Esophagus muscularis mucosa (tissue), 4 donors: ENCODE results near the gene ARHGAP11B.
A peak's percentile ranks its signal among the peaks of the same experiment; 100 is the strongest.
"Not testable (repeated sequence)": the region's sequence is repeated elsewhere in the genome, so short reads cannot be mapped to it uniquely, and the experiment has no call there.

ENCODE experiments used
- CTCF ChIP-seq, 3 experiments: fragments of 200-600 bp in 2 of 3; fragments of 450-650 bp in 1 of 3; sonication (generic) in 2 of 3; IDR thresholded peaks; one replicate each; pipeline ENCODE4 v1.5.1; 2017 to 2019; ENCODE audit warnings: antibody characterized with exemption in 3 of 3, mild to moderate bottlenecking in 2 of 3, moderate library complexity in 1 of 3
- EP300 ChIP-seq: sonication (generic); formaldehyde crosslinking; IDR thresholded peaks from one replicate; pipeline ENCODE4 v1.6.1; 2017; ENCODE audit warnings: antibody characterized with exemption
- POLR2A ChIP-seq: fragments of 450-650 bp; IDR thresholded peaks from one replicate; pipeline ENCODE4 v1.6.1; 2017; ENCODE audit warnings: antibody characterized with exemption, moderate library complexity, mild to moderate bottlenecking, low read depth

DNA sequence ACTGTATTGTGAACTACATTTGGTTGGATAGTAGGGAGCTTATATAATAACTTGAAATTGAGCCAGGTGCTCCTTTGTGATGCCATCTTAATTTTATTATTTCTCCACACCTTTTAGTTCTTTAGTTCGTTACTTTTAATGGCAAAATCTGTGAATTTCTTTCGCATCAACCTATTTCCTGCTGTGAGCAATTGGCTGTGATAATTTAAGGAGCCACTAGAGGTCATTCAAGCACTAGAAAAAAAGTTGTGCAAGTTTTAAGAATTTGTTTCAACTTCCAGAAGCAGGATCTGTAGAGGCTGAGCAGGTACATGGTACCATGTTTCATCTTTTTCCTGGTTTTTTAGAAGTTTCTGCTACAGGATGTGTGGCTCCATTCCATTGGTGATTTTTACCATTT is 27.0 kb upstream of the ARHGAP11B start:
- peak in 2 of 3 experiments; percentile 16 to 44 for TF ChIP-seq CTCF (IDR thresholded peaks at IDR 0.05)
- TF ChIP-seq POLR2A, EP300: not testable (repeated sequence)
